Natural killer cell (primary cell): Measurements from ENCODE around the gene HES5. TPM values are rescaled to one million over a fixed set of nuclear protein-coding genes. Genes with fewer than 3 reads are reported as not detected.
A peak's percentile ranks its signal among the peaks of the same experiment; 100 is the strongest.

ENCODE experiments used
- ATAC-seq, 3 donors: fragments of 150-1000 bp in 2 of 3; fragments of 200-7000 bp in 1 of 3; cut with Tn5 transposase; 1 replicate in 1 of 3; 2 replicates in 2 of 3; pipeline ENCODE4 v1.10.0; 2021; ENCODE audit warnings: mild to moderate bottlenecking in 2 of 3, moderate library complexity in 2 of 3
- DNase-seq, 2 donors: peaks; one replicate each; pipeline versions ENCODE4 v3.0.0 to v3.0.0-alpha.2; 2013 to 2021; ENCODE audit warnings: mixed read lengths in 1 of 2
- H3K27ac ChIP-seq: one replicate; pipeline ENCODE4 v1.5.1; 2013; ENCODE audit warnings: mild to moderate bottlenecking, low read length
- H3K27me3 ChIP-seq: one replicate; pipeline ENCODE4 v1.6.1; 2013; ENCODE audit warnings: low read length; ENCODE audit not compliant: control insufficient read depth, insufficient read depth
- H3K36me3 ChIP-seq: one replicate; pipeline ENCODE4 v1.6.1; 2013; ENCODE audit warnings: low read length; ENCODE audit not compliant: control insufficient read depth, insufficient read depth
- H3K4me1 ChIP-seq: one replicate; pipeline ENCODE4 v1.6.1; 2013; ENCODE audit warnings: low read length; ENCODE audit not compliant: control insufficient read depth, insufficient read depth
- H3K4me3 ChIP-seq: one replicate; pipeline ENCODE4 v1.5.1; 2013; ENCODE audit warnings: low read length
- H3K9me3 ChIP-seq: one replicate; pipeline ENCODE4 v1.6.1; 2013; ENCODE audit warnings: low read length; ENCODE audit not compliant: control insufficient read depth, insufficient read depth
- H3K27ac Mint-ChIP-seq, 2 donors: one replicate each; pipeline ENCODE4 v1.8.0; 2022; ENCODE audit warnings: mild to moderate bottlenecking in 2 of 2, mixed read lengths in 2 of 2, moderate library complexity in 1 of 2
- H3K27me3 Mint-ChIP-seq, 2 donors: one replicate each; pipeline ENCODE4 v1.8.0; 2022; ENCODE audit warnings: low read depth in 2 of 2, mixed read lengths in 2 of 2
- H3K36me3 Mint-ChIP-seq: one replicate; pipeline ENCODE4 v1.8.0; 2022; ENCODE audit warnings: mixed read lengths
- H3K4me1 Mint-ChIP-seq, 2 donors: one replicate each; pipeline ENCODE4 v1.8.0; 2022; ENCODE audit warnings: mixed read lengths in 2 of 2
- H3K4me3 Mint-ChIP-seq: one replicate; pipeline ENCODE4 v1.8.0; 2022; ENCODE audit warnings: mild to moderate bottlenecking, moderate library complexity, mixed read lengths
- H3K9me3 Mint-ChIP-seq, 2 donors: one replicate each; pipeline ENCODE4 v1.8.0; 2022; ENCODE audit warnings: mixed read lengths in 2 of 2
- CTCF ChIP-seq: fragments of 200-600 bp; IDR thresholded peaks from one replicate; pipeline ENCODE4 v1.8.0; 2022; ENCODE audit warnings: antibody characterized with exemption
- WGBS: methylation state at CpG from one replicate; pipeline ENCODE4 v1.1.7; 2013; ENCODE audit warnings: missing lambda C conversion rate; ENCODE audit not compliant: insufficient coverage; 5-methylcytosine and 5-hydroxymethylcytosine counted together
- intact Hi-C: fragments of 100-400 bp; cut with micrococcal nuclease; formaldehyde crosslinking; loops from one replicate; pipeline ENCODE4 v1.14.2; 2022
- total RNA-seq, 4 donors: library from RNA; stranded (reverse); fragments of 120-200 nt in 1 of 4; gene quantifications; one replicate each; pipeline versions ENCODE4 v1.2.3 to v1.2.4, GENCODE V29; 2013 to 2022

HES5 gene
- total RNA-seq, 3 donors from 2014 or later (not counting 1 experiment from before 2014, with no cell fraction given) = not detected

- no peaks in the 10 kb centered on the region for H3K36me3 Mint-ChIP-seq
- Histone ChIP-seq H3K4me3 (no peak overlapping the region), H3K36me3 (no peaks in the 10 kb centered on the region), H3K27me3 (no peaks in the 10 kb centered on the region), H3K27ac (no peak overlapping the region), H3K9me3 (no peaks in the 10 kb centered on the region), H3K4me1 (peaks cover 55% of the 10 kb centered on the region)
- no peak for DNase-seq
- H3K4me3 Mint-ChIP-seq = no peak overlapping the region
- no peak for ATAC-seq
- no peaks in the 10 kb centered on the region for H3K27me3 Mint-ChIP-seq
- H3K27ac Mint-ChIP-seq = no peak overlapping the region
- no peak for TF ChIP-seq CTCF
- peaks cover 15 to 38% of the 10 kb centered on the region in 2 donors for H3K4me1 Mint-ChIP-seq
- intact Hi-C loops = no loop called here
- H3K9me3 Mint-ChIP-seq = no peaks in the 10 kb centered on the region
- WGBS = 89% methylated on average over 28 of the region's 28 CpGs
These were observed 28.8 kb downstream of the HES5 start for GRCh38 chr1:2501041-2501819.

- Histone ChIP-seq H3K4me1 (peaks cover 66% of the 10 kb centered on the region), H3K27ac (peak overlapping the region; percentile 70), H3K27me3 (no peaks in the 10 kb centered on the region), H3K36me3 (no peaks in the 10 kb centered on the region), H3K4me3 (no peak overlapping the region), H3K9me3 (no peaks in the 10 kb centered on the region)
- DNase-seq (peak in 1 of 2 donors; percentile 39), ATAC-seq (peak; percentile 41 to 57 (median 51))
- WGBS = 39% methylated on average over 19 of the region's 19 CpGs
- H3K27ac Mint-ChIP-seq = peak overlapping the region; percentile 67 to 85
- H3K36me3 Mint-ChIP-seq = no peaks in the 10 kb centered on the region
- no peaks in the 10 kb centered on the region for H3K9me3 Mint-ChIP-seq
- intact Hi-C loops = no loop called here
- H3K27me3 Mint-ChIP-seq = no peaks in the 10 kb centered on the region
- H3K4me3 Mint-ChIP-seq = peak overlapping the region; percentile 72
- H3K4me1 Mint-ChIP-seq = peaks cover 20 to 44% of the 10 kb centered on the region in 2 donors
- no peak for TF ChIP-seq CTCF
These were observed 30.0 kb downstream of the HES5 start for GRCh38 chr1:2499986-2500596.

GRCh38 chr1:2499260-2499659 is 30.8 kb downstream of the HES5 start:
- Histone ChIP-seq H3K36me3 (no peaks in the 10 kb centered on the region), H3K4me3 (no peak overlapping the region), H3K4me1 (peaks cover 74% of the 10 kb centered on the region), H3K9me3 (no peaks in the 10 kb centered on the region), H3K27me3 (no peaks in the 10 kb centered on the region), H3K27ac (peak overlapping the region; percentile 70)
- ATAC-seq (no peak), DNase-seq (no peak)
- H3K9me3 Mint-ChIP-seq = no peaks in the 10 kb centered on the region
- peak overlapping the region in 1 of 2 donors; percentile 85 for H3K27ac Mint-ChIP-seq
- no peak for TF ChIP-seq CTCF
- 60% methylated on average over 4 of the region's 4 CpGs for WGBS
- intact Hi-C loops = no loop called here
- H3K27me3 Mint-ChIP-seq = no peaks in the 10 kb centered on the region
- H3K36me3 Mint-ChIP-seq = no peaks in the 10 kb centered on the region
- H3K4me3 Mint-ChIP-seq = no peak overlapping the region
- H3K4me1 Mint-ChIP-seq = peaks cover 21 to 42% of the 10 kb centered on the region in 2 donors
